Germinal center (tissue), 1 donor: ENCODE results near the gene NTRK3.

Experiments used
- DNase-seq: peaks from one replicate; pipeline ENCODE4 v3.0.0; 2012; ENCODE audit warnings: mixed read lengths, low spot score

Gene NTRK3

GRCh38 chr15:87985451-87985850 is 271.1 kb downstream of the NTRK3 start:
- no peak for DNase-seq

- no peak for DNase-seq
Observed at GRCh38 chr15:87981969-87982368, 274.6 kb downstream of the NTRK3 start.

- DNase-seq = no peak
Observed at GRCh38 chr15:87977907-87978306, 278.6 kb downstream of the NTRK3 start.

GRCh38 chr15:87976552-87976951 is 280.0 kb downstream of the NTRK3 start:
- DNase-seq = no peak

- DNase-seq = no peak
Observed at GRCh38 chr15:87973501-87974215, 282.9 kb downstream of the NTRK3 start.

GRCh38 chr15:87971076-87971475 is 285.5 kb downstream of the NTRK3 start:
- DNase-seq = no peak

- no peak for DNase-seq
Observed at GRCh38 chr15:87967951-87968350, 288.6 kb downstream of the NTRK3 start.

GRCh38 chr15:87965304-87965703 is 291.2 kb downstream of the NTRK3 start:
- no peak for DNase-seq

GRCh38 chr15:87962428-87962827 is 294.1 kb downstream of the NTRK3 start:
- DNase-seq = no peak

GRCh38 chr15:87961851-87962420 is 294.6 kb downstream of the NTRK3 start:
- DNase-seq = no peak

GRCh38 chr15:87959662-87960061 is 296.9 kb downstream of the NTRK3 start:
- DNase-seq = no peak

- no peak for DNase-seq
Observed at GRCh38 chr15:87959080-87959479, 297.5 kb downstream of the NTRK3 start.

- DNase-seq = no peak
Observed at GRCh38 chr15:87955284-87955909, 301.1 kb downstream of the NTRK3 start.

- no peak for DNase-seq
Observed at GRCh38 chr15:87954793-87955192, 301.7 kb downstream of the NTRK3 start.

- DNase-seq = no peak
Observed at GRCh38 chr15:87952736-87953287, 303.7 kb downstream of the NTRK3 start.

- DNase-seq = no peak
Observed at GRCh38 chr15:87949575-87950223, 306.8 kb downstream of the NTRK3 start.

GRCh38 chr15:87949151-87949574 is 307.4 kb downstream of the NTRK3 start:
- no peak for DNase-seq

GRCh38 chr15:87947560-87947959 is 309.0 kb downstream of the NTRK3 start:
- DNase-seq = no peak

- no peak for DNase-seq
Observed at GRCh38 chr15:87945246-87945645, 311.3 kb downstream of the NTRK3 start.

GRCh38 chr15:87944691-87945090 is 311.8 kb downstream of the NTRK3 start:
- DNase-seq = no peak

- no peak for DNase-seq
Observed at GRCh38 chr15:87944050-87944449, 312.5 kb downstream of the NTRK3 start.

- DNase-seq = no peak
Observed at GRCh38 chr15:87943626-87944025, 312.9 kb downstream of the NTRK3 start.

GRCh38 chr15:87942316-87942715 is 314.2 kb downstream of the NTRK3 start:
- DNase-seq = no peak
